ENCODE results near the gene RGL4. TPM values are rescaled to one million over a fixed set of nuclear protein-coding genes. Genes with fewer than 3 reads are reported as not detected.

The RGL4 gene
- total RNA-seq, 1 experiment from 2014 or later: not detected

DNA sequence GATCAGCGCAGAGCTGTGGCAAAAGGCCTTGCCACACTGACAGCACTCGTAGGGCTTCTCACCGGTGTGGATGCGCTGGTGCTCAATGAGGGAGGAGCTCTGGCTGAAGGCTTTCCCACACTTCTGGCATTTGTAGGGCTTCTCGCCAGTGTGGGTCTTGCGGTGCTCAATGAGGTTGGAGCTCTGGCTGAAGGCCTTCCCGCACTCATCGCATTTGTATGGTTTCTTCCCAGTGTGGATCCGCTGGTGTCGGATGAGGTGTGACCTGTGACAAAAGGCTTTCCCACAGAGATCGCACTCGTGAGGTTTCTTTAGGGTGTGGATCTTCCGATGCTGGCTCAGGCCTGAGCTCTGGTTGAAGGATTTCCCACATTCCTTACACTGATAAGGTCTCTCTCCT, 53.2 kb downstream of the RGL4 start:
- Histone ChIP-seq H3K9me2 (ENCODE audit: insufficient read depth) (no peaks in the 10 kb centered on the region), H3K27me3 (ENCODE audit: insufficient read depth, low read depth) (no peaks in the 10 kb centered on the region), H3K36me3 (ENCODE audit: low read depth) (peaks cover 4% of the 10 kb centered on the region; the same call in 1 of the 2 replicates), H3K27ac (no peak overlapping the region), H2AFZ (no peak overlapping the region), H3K4me3 (no peak overlapping the region), H3F3A (ENCODE audit: insufficient read depth, low read depth) (peaks cover 5% of the 10 kb centered on the region; the same call in 1 of the 2 replicates), H3K4me1 (replicated peaks; ENCODE audit: insufficient read depth) (peaks cover 11% of the 10 kb centered on the region; the same call in 1 of the 2 replicates), H3K79me2 (ENCODE audit: low read depth) (no peaks in the 10 kb centered on the region), H4K20me1 (ENCODE audit: insufficient read depth) (no peaks in the 10 kb centered on the region), H3K9me3 (ENCODE audit: insufficient read depth, low read depth) (no peaks in the 10 kb centered on the region), H3K4me2 (no peak overlapping the region)
- CTCF ChIA-PET: interaction anchor here (0.6 kb wide), 1 partner anchor 1214 kb away, joined by 4 read pairs; no protein-coding TSS in a partner anchor
- POLR2A ChIA-PET (ENCODE audit: unreplicated experiment): interaction anchor here (0.5 kb wide), 1 partner anchor 67 kb away, joined by 3 read pairs; no protein-coding TSS in a partner anchor
- TF ChIP-seq EZH2 (IDR thresholded peaks at IDR 0.05; ENCODE audit: low read depth): no peak
- TF ChIP-seq CTCF (conservative IDR thresholded peaks at IDR 0.05): no peak
- BruUV-seq (replicated peaks): no TSS peak
- DNase-seq: no peak
- intact Hi-C loops (cut with micrococcal nuclease; ENCODE audit: unreplicated experiment): no loop called here

GRCh38 chr22:23744485-23744884, 53.7 kb downstream of the RGL4 start:
- intact Hi-C loops (cut with micrococcal nuclease; ENCODE audit: unreplicated experiment): no loop called here
- H3F3A ChIP-seq (ENCODE audit: insufficient read depth, low read depth): peaks cover 5% of the 10 kb centered on the region; the same call in 1 of the 2 replicates
- no peaks in the 10 kb centered on the region for H3K79me2 ChIP-seq (ENCODE audit: low read depth)
- no peaks in the 10 kb centered on the region for H3K9me2 ChIP-seq (ENCODE audit: insufficient read depth)
- no peaks in the 10 kb centered on the region for H4K20me1 ChIP-seq (ENCODE audit: insufficient read depth)
- H3K4me3 ChIP-seq: no peak overlapping the region
- no peak overlapping the region for H3K4me2 ChIP-seq
- no peak overlapping the region for H3K27ac ChIP-seq
- H3K36me3 ChIP-seq (ENCODE audit: low read depth): peaks cover 4% of the 10 kb centered on the region; the same call in 1 of the 2 replicates
- ChIA-PET POLR2A (ENCODE audit: unreplicated experiment) (interaction anchor here (0.5 kb wide), 1 partner anchor 66 kb away, joined by 3 read pairs; no protein-coding TSS in a partner anchor), CTCF (interaction anchor here (0.6 kb wide), 1 partner anchor 1214 kb away, joined by 4 read pairs; no protein-coding TSS in a partner anchor)
- no peaks in the 10 kb centered on the region for H3K27me3 ChIP-seq (ENCODE audit: insufficient read depth, low read depth)
- H2AFZ ChIP-seq: no peak overlapping the region
- BruUV-seq (replicated peaks): no TSS peak
- no peaks in the 10 kb centered on the region for H3K9me3 ChIP-seq (ENCODE audit: insufficient read depth, low read depth)
- no peak for DNase-seq
- TF ChIP-seq CTCF (conservative IDR thresholded peaks at IDR 0.05) (no peak), EZH2 (IDR thresholded peaks at IDR 0.05; ENCODE audit: low read depth) (no peak)
- peaks cover 11% of the 10 kb centered on the region; the same call in 1 of the 2 replicates for H3K4me1 ChIP-seq (replicated peaks; ENCODE audit: insufficient read depth)

GRCh38 chr22:23745791-23746190, 55.0 kb downstream of the RGL4 start:
- DNase-seq: no peak
- intact Hi-C loops (cut with micrococcal nuclease; ENCODE audit: unreplicated experiment): no loop called here
- Histone ChIP-seq H3K4me1 (replicated peaks; ENCODE audit: insufficient read depth) (peaks cover 17% of the 10 kb centered on the region), H3K27me3 (ENCODE audit: insufficient read depth, low read depth) (no peaks in the 10 kb centered on the region), H4K20me1 (ENCODE audit: insufficient read depth) (no peaks in the 10 kb centered on the region), H3K4me2 (no peak overlapping the region), H3K36me3 (ENCODE audit: low read depth) (peaks cover 4% of the 10 kb centered on the region; the same call in 1 of the 2 replicates), H3F3A (ENCODE audit: insufficient read depth, low read depth) (peaks cover 15% of the 10 kb centered on the region; the same call in 1 of the 2 replicates), H3K9me3 (ENCODE audit: insufficient read depth, low read depth) (no peaks in the 10 kb centered on the region), H3K9me2 (ENCODE audit: insufficient read depth) (no peaks in the 10 kb centered on the region), H2AFZ (no peak overlapping the region), H3K27ac (no peak overlapping the region), H3K4me3 (no peak overlapping the region), H3K79me2 (ENCODE audit: low read depth) (0 out of 2 replicates have a peak, but pooled peaks cover 4% of the 10 kb centered on the region)
- POLR2A ChIA-PET (ENCODE audit: unreplicated experiment): no interaction called here
- no peak for TF ChIP-seq EZH2 (IDR thresholded peaks at IDR 0.05; ENCODE audit: low read depth)
- TF ChIP-seq CTCF (conservative IDR thresholded peaks at IDR 0.05): no peak
- CTCF ChIA-PET: no interaction called here
- no TSS peak for BruUV-seq (replicated peaks)

Other genes starting within 250 kb of the RGL4 start
- not detected in 2 replicates for gene IGLL1, start 110.7 kb upstream of the RGL4 start, total RNA-seq (2021)
- gene DRICH1, start 58.7 kb upstream of the RGL4 start, total RNA-seq (2021): 0.57 and 0.60 TPM in 2 replicates
- gene ZNF70, start 60.1 kb downstream of the RGL4 start, total RNA-seq (2021): 2.8 and 2.9 TPM in 2 replicates
- 0.90 and 1.1 TPM in 2 replicates for gene VPREB3, start 63.4 kb downstream of the RGL4 start, total RNA-seq (2021)
- not detected in 2 replicates for gene C22orf15, start 72.0 kb downstream of the RGL4 start, total RNA-seq (2021)
- 37.0 and 43.5 TPM in 2 replicates for gene CHCHD10, start 77.0 kb downstream of the RGL4 start, total RNA-seq (2021)
- gene MMP11, start 81.8 kb downstream of the RGL4 start, total RNA-seq (2021): 2.4 and 3.6 TPM in 2 replicates
- gene SMARCB1, start 96.0 kb downstream of the RGL4 start, total RNA-seq (2021): 61.7 and 80.2 TPM in 2 replicates
- gene DERL3, start 148.0 kb downstream of the RGL4 start, total RNA-seq (2021): 0.41 and 1.2 TPM in 2 replicates
- 24.0 and 26.9 TPM in 2 replicates for gene SLC2A11, start 166.9 kb downstream of the RGL4 start, total RNA-seq (2021)
- gene MIF, start 203.4 kb downstream of the RGL4 start, total RNA-seq (2021): 531 and 695 TPM in 2 replicates